ENCODE measurements around the gene PHOX2A.

Gene PHOX2A

DNA sequence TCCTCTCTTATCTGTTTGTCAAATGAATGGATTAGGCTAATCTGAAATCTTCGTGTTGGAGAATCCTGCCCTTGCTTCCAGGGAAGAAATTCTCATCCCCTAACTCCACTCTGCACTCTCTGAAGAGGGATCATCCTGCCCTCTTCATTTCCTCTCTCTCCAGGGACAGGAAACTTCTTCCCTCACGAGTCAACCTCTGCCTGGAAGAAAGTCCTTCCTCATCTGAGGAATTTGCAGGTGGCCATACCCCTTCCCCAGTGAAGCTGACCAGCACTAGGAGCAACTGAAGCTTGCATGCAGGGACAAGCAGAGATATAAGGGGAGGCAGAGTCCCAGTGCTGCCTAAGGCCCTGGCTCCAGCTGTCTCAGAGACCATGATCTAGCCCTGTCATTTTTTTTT, 3.6 kb upstream of the PHOX2A start:
- no peak for DNase-seq

DNA sequence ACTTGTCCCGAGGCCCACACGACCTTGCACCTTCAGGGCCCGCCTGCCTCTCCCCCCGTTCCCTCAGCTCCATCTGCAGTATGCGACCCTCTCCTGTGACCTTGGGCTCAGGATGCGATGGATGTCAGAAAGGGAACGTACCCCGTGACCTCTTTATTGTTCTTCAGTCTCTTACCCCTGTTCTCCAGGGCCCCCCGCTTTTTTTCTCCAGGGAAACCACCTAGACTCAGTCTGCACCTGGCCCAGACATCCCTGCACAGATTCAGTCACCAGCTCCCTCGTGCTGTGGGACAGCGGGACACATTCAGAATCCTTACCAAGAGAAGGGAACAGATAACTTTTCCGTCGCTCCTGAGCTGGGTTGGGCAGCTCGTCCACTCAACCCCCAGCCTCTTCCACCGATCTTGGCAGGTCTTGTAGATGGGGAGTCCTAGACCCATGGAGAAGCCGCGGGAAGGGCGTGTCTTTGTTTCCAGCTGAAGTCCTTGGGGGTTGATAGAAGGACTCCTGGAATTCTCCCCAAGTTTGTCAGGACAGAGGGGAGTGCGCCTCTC, 1.4 kb upstream of the PHOX2A start:
- DNase-seq = no peak

DNA sequence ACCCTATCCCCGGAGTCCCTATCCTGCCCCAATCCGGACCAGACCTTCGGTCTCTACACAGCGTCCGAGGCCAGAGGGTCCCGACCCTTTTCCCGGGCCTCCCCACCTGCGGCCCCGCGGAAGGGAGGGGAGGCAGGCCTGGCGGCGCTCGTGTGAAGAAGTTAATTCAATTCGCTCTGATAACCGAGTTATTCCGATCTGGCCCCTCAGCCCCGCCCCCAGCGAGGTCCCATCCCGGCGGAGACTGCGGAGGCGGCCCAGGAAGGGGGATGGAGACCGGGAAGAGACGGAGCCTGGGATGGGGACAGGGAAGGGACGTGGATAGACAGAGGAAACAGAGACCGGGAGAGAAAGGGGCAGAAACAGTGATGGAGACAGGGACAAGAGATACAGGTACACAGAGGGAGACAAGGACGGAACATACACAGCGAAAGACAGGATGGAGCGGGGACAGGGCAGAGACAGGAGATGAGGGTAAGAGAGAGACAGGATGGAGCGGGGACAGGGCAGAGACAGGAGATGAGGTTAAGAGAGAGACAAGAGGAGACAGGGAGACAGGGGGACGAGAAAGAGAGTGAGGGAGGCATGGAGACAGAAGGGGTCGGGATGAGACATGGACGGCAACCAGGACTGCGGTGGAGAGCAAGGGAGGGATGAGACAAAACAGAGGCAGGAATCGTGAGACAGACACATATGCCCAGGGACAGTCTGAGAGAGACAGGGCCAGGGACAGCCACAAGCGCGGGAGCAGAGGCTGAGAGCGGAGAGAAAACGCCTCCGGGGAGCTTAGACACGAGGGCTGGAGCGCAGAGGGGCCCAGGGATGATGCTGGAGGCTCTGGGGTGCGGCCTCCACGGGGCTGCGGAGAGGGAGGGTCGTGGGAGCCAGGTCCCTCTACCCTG, 636 bp upstream of the PHOX2A start:
- DNase-seq = no peak

DNA sequence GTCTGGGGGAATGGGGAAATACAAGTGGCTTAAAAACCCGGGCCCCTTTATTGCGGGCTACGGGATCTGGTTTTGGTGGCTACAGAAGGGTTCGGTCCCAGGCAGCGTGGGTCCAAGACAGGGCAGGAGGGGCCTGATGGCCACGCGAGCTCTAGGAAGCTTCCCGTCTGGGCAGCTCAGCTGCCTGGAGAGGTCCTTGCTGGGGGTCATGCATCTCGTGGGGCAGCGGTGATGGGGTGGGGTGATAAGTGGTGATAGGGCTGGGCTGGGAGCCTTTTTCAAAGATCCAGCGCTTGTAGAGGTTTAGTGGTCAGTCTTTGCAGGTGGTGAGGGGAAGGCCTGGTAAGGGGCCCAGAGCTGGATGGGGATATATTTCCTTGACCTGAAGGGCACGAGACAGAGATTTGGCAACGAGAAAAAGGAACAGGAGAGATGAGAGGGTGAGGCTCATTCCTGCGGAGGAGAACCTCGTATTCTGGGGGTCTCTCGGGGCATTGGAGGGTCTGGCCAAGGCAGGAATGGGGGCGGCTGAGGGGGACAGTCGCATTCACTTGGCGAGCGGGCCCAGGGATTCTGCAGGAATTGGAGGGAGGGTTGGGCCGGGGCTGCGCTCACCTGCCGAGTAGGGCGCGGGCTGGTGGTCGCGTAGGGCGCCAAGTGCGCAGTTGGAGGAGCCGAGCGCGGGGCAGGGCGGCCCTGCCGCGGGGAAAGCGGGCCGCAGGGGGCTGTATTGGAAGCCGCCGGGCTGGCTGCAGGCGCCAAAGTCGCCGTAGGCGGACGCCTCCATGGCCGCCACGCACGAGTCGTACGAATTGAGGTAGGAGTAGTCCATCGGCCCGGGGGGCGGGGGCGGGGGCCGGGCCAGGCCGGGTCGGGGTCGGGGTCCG, 560 bp downstream of the PHOX2A start:
- DNase-seq = no peak

DNA sequence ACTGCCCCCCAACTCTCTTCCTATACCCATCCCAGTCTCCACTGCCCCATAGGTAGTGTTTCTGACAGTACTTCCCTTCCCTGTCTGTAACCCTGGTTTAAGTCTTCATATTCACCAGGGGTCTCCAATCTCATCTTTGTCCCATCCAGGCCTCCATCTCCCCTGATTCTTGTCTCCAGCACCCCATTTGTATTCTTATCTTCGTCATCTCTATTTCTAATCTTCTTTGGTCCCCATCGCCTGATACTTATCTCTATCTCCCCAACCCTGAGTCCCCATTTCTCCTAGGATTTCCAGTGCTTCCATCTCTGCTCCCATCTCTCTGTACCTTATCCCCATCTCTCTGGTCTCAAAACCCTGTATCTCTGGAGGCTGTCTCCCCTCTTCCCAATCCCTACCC, 1.8 kb downstream of the PHOX2A start:
- no peak for DNase-seq

DNA sequence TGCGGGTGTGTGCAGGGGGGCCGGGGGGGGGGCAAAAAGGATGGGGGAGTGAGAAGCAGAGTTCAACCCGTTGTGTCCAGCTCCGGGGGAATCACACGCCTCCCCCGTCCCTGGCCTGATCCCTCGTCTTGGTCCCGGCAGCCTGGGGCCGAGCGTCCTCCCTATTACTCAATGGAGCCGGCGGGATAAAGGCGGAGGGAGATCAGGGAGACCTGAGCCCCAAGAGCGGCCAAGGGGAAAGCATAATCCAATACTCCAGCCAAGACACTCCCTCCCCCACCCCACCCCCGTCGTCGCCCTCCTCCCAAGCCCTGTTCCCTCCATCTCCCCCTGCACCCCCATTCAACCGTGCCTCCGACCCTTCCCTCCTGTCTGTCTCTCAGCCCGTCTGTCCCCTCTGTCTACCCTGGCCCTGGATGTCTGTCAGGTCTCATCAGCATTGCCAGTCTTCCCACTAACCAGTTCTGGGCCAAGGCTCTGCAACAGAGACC, 2.6 kb downstream of the PHOX2A start:
- DNase-seq = no peak

DNA sequence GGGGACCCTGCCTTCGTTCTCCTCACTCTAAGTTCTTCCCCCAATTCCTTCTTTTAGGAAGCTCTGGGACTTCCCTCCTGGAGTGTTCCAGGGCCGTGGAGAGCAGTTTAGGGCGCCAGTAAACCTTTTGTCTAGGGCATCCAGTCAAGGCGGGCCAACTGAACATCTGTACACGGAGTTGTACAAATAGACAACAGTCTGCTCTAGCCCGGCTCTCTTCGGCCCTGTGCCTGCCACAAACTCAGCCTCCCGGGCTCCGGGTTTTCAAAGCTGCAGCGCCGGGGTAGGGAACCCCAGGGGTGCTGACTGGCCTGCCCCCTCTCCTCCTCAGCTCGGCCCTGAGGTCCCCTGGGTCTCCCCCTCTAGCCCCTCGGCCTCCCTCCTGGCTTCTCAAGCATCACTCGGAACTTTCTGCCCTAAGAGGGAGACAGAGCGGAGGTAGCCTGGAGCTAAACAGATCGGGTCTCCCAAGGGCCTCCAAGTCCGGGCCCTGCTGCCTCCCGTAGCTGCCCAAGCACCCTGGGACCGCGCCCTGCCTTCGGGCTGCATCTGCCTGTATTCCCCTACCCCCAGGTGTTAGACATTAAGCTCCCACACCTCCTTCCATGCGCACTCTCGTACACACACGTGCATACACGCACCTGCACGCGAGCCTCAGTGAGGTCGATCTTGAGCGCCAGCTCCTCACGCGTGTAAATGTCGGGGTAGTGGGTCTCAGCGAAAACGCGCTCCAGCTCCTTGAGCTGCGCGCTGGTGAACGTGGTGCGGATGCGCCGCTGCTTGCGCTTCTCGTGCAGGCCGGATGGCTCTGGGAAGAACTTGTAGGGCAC, 3.3 kb downstream of the PHOX2A start:
- DNase-seq = no peak

DNA sequence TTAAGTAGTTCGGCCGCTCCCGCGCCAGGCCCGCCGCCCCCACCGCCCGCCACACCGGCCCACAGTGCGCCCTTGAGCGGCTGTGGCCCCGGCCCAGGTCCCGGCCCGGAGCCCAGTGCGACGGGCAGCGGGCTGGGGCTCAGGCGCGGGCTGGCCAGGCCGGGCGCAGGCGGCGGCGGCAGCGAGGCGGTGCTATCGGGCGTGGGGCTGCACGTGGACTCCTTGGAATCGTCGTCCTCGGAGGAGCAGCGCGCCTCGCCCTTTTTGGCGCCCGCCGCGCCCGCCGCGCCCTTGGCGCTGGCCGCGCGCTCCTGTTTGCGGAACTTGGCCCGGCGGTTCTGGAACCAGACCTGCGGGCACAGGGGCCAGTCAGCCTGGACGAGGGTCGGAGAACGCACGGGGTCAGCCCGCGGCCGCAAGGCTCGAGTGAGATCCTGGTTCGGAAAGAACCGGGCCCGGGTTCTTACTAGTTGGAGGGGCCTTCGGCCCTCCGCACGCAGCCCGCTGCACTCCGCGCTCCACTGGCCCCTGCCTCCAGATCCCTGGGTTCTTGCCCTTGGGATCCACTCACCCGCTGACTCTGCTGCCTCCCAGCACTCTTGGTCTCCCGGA, 4.0 kb downstream of the PHOX2A start:
- DNase-seq = no peak

DNA sequence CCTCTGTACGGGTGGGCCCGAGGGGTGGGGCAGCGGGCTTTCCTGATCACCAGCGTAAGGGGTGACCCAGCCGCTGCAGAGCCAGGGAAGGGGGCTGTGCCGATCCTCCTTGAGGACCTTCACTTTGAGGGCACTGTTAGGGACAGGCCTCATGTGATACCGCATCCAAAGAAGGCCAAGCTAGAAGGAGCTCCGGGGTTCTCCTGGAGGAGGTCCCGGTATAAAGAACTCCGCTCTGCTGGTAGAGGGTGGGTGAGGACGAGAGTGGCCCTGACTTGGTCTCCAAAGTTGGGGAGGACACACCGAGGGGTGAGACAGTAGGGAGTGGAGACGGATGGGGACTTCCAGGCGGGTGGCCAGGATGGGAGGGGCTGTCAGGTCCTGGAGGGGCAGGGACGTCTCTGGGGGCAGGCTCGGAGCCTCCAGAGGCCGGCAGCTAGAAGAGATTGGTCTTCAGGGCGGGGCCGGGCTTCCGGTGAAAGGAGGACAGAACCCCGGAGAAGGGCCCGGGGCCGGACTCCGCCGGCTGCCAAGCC, 4.6 kb downstream of the PHOX2A start:
- DNase-seq = no peak

DNA sequence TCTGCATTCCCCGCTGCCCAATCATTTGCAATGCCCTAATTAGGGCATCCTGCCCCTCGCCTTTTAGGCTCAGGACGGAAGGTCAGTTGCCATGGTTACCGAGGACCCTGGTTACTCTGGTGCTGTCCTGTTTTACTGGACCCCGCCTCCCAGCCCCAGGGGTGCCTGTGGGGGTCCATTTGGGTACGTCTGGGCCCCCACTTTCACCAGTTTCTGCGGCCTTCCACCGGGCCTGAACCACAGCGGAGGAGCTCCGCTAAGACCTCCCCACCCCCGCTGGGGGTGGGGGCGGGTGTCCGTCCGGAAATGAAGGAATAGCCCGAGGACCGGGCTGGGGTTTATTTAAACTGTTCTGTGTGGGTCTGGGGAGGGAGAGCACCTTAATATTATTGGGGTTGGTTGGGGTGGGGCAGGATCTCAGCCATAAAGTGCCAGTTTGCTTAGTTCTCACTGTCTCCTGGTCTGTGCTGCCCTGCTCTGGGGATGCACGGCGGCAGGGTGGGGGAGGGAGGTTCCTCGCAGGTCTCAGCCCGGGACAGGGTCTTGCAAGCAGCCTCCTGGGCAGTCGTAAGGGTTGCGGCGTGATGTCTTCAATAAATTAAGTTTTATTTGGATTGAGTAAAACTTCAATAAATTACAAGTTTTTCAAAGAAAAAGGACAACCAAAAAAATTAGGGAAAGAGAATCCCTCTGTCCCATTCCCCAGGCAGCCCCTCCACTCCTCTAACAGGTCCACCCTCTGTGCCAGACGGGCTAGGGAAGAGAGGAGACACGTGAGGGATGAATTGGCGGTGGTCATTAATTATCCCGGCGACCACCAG, 5.3 kb downstream of the PHOX2A start:
- no peak for DNase-seq

DNA sequence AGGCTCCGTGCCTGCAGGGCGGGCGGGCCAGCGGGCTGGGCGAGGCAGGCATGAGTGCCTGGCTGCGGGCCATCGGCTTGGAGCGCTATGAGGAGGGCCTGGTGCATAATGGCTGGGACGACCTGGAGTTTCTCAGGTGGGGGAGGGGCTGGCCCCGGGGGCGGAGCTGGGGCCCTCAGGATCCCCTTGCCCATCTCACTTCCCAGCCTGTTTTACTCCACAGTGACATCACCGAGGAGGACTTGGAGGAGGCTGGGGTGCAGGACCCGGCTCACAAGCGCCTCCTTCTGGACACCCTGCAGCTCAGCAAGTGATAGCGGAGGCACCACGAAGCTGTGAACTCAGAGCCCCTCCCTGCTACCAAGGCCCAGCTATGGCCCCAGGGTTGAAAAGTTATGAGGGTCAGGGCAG, 5.9 kb downstream of the PHOX2A start:
- DNase-seq = no peak

DNA sequence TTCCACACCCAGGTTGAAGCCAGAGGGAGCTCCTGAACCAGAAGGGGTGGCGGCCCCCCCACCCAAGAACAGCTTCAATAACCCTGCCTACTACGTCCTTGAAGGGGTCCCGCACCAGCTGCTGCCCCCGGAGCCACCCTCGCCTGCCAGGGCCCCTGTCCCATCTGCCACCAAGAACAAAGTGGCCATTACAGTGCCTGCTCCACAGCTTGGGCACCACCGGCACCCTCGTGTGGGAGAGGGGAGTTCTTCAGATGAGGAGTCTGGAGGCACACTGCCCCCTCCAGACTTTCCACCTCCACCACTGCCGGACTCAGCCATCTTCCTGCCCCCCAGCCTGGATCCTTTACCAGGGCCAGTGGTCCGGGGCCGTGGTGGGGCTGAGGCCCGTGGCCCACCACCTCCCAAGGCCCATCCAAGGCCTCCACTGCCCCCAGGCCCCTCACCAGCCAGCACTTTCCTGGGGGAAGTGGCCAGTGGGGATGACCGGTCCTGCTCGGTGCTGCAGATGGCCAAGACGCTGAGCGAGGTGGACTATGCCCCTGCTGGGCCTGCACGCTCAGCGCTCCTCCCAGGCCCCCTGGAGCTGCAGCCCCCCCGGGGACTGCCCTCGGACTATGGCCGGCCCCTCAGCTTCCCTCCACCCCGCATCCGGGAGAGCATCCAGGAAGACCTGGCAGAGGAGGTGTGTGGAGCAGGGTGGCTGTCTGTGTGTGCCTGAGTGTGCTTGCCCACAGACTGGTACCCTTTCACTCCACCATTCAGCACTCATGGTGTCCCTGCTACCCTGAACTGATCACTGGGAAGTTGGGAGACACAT, 6.7 kb downstream of the PHOX2A start:
- no peak for DNase-seq

DNA sequence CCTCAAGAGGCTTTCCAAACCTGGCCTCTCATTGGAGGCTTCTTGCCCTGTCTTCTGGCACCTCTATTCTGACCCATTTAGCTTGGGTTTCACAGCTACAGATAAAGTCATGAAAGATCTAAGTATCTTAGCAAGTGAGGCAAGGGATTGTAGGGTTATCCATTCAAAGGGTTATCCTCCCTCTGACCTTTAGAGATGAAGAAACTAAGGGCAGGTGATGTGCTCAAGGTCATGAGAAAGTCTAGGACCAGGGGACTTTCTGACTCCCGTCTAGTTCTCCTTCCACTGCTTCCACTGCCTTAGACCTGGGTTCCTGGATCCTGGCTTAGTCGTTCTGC, 7.2 kb downstream of the PHOX2A start:
- no peak for DNase-seq

DNA sequence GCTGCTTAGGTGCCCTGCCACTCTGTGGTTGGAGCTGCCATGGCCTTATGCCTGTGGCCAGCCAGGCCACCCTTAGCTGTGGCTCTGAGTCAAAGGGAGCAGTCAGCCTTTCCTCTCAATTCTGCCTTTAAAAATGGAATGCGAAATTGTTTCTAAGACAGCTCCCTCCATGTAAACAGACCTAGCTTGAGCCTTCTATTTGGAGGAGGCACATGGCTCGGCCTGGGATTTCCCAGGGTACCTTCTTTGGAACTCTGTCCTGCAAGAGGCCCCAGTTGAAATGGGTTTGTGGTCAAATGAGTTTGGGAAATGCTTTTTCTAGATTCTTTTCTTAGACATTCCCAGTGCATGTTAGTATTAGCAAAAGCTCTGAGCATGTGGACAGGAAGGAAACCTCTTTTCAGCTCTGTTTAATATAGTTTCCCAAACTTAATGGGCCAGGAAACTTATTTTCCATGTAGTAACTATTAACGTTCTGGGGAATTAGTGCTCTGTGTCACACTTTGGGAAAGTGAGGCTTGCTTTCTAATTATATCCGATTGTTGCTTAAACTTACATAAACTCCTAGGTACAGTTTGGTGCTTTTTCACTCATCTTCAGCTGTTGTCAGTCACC, 7.8 kb downstream of the PHOX2A start:
- DNase-seq = no peak

DNA sequence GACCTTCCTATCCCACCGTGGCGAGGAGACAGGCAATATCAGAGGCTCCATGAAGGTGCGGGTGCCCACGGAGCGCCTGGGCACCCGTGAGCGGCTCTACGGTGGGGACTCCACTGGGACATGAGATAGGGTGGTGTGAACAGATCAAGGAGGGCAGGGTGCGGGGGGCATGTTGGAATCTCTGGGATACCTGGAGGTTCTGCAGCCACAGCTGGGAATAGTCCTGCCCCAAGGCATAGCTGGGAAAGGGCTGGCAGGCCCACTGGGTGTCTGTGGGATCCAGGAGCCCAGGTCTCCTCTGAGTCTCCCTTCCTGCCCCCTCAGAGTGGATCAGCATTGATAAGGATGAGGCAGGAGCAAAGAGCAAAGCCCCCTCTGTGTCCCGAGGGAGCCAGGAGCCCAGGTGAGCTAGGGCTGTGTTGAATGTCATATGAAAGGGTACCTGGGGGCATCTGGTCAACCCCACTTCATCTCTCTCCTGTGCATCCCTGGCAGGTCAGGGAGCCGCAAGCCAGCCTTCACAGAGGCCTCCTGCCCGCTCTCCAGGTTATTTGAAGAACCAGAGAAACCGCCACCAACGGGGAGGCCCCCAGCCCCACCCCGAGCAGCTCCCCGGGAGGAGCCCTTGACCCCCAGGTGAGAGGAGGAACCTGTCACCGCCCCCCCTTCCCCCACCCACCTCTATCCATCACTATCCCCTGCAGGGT, 8.5 kb downstream of the PHOX2A start:
- no peak for DNase-seq

DNA sequence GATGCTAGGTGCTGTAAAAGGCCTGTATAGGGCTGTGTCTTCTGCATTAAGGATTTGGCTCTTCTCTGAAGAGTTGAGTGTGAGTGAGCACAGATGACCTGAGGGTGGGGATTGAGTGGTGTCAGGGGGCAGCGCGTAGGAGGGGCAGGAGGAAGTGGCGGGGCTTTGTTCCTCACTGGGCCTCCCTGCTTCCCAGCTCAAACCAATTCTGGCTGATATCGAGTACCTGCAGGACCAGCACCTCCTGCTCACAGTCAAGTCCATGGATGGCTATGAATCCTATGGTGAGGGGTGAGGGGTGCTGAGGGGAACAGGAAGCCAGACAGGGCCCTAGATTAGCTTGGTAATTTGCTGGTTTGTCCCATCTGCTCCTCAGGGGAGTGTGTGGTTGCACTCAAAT, 9.1 kb downstream of the PHOX2A start:
- DNase-seq = no peak

DNA sequence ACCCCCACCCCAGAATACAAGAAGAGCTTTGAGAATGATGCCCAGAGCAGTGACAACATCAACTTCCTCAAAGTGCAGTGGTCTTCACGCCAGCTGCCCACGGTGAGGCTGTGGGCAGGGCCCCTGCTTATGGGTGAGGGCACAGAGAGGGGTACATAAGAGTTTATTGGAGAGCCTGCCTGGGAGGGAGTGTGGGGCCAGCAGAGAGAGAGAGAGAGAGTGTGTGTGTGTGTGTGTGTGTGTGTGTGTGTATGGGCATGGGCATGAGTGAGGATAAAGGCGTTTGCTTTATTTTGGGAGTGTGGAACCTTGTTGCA, 9.5 kb downstream of the PHOX2A start:
- no peak for DNase-seq

DNA sequence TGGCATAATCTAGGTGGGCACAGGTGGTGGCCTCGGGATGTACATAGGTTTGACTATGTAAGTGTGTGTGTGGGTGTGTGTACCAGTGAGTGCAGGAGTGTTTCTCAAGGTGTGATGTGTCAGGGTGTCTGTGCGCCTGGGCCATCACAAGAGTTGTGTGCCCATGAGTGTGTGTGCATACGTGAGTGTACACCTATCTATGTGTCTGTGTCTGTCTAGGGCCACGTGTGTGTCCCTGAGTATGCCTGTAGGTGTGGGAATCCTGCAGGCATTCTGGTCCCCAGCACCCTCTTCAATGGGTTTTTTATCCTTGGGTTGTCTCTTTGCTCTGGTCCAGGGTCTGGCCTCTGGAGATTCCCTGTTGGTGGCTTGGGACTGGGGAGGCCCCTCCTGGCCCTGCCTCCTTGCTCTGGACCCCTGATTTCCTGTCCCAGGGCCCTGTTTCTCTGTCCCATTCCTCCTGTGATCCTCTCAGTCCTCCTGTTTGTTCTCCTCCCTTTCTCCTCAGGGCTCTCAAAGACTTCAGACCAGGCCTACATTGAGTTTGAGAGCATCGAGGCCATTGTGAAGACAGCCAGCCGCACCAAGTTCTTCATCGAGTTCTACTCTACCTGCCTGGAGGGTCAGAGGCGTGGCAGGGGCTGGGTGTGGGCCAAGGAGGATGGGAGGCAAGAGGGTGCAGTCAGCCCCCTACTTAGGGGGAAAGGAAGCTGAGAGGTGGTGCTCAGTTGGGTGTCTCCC, 10.0 kb downstream of the PHOX2A start:
- DNase-seq = no peak

All from SHP77 treated with DMSO at 0.1 percent for 48 hours (cell line).